Nephron (organoid): Measurements from ENCODE around the gene SETD4.

Experiments used
- H3K27ac Mint-ChIP-seq, 3 experiments: 2 replicates each; pipeline ENCODE4 v1.8.0; 2020; ENCODE audit warnings: mixed read lengths in 3 of 3, mild to moderate bottlenecking in 2 of 3, moderate library complexity in 1 of 3
- H3K27me3 Mint-ChIP-seq: 2 replicates; pipeline ENCODE4 v1.8.0; 2021; ENCODE audit warnings: low read depth, mild to moderate bottlenecking, moderate library complexity, mixed read lengths
- H3K36me3 Mint-ChIP-seq: 2 replicates; pipeline ENCODE4 v1.8.0; 2020; ENCODE audit warnings: low read depth, mixed read lengths
- H3K4me1 Mint-ChIP-seq: 2 replicates; pipeline ENCODE4 v1.8.0; 2020; ENCODE audit warnings: mixed read lengths
- H3K4me3 Mint-ChIP-seq, 3 experiments: 2 replicates each; pipeline ENCODE4 v1.8.0; 2020; ENCODE audit warnings: mild to moderate bottlenecking in 3 of 3, mixed read lengths in 3 of 3, moderate library complexity in 2 of 3
- H3K9me3 Mint-ChIP-seq: 2 replicates; pipeline ENCODE4 v1.8.0; 2020; ENCODE audit warnings: mixed read lengths
- TF ChIP-seq, protein P1 (sequence below), 3 experiments: fragments of 200-600 bp; sonication (generic); IDR thresholded peaks; one replicate each; pipeline ENCODE4 v1.5.0; 2021; ENCODE audit warnings: antibody characterized with exemption in 3 of 3; ENCODE audit not compliant: unreplicated experiment in 3 of 3

Gene SETD4

DNA sequence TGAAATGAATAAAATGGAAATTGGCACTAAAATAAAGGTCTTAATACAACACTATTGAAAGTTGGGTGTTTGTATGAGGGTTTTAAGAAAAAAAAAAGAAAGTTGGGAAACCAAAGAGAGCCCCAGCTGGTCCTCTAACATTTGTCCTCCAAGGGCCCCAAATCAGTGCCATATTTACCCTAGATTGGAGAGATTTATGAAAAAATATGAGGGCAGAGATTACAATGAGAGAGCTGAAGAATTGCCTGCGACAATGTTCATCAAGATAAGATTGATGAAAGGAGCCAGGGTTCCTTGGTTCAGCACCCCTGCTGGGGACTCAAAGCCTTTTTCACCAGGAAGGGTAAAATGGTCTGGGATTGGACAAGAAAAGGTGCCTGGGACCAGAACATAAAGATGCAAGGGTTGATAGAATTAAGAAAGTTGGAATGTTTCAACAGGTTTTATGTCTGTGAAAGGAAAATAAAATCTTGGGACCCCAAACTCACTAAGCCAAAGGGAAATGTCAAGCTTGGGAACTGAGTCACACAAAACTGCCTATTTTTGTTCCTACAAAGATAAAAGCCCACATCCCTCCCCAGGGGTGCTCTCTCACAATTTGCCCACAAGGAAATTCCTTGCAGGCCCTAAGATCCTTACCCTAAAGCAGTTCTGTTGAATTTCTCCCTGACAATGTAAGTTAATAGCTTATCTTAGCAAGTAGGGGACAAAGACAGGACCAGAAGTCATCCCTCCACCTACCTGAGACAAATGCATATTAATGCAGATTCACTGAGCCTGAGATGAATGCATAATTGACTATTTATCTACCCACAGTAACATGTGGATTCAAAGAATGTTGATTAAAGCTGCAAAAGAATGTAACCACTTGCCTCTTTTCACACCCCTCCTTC is 36.3 kb upstream of the SETD4 start:
- Mint-ChIP-seq H3K27me3 (peaks cover 21% of the 10 kb centered on the region), H3K27ac (peak overlapping the region in 1 of 3 experiments; percentile 95), H3K9me3 (peaks cover 12% of the 10 kb centered on the region), H3K36me3 (peaks cover 6% of the 10 kb centered on the region), H3K4me3 (no peak overlapping the region), H3K4me1 (no peaks in the 10 kb centered on the region)
- TF ChIP-seq, protein P1, sequence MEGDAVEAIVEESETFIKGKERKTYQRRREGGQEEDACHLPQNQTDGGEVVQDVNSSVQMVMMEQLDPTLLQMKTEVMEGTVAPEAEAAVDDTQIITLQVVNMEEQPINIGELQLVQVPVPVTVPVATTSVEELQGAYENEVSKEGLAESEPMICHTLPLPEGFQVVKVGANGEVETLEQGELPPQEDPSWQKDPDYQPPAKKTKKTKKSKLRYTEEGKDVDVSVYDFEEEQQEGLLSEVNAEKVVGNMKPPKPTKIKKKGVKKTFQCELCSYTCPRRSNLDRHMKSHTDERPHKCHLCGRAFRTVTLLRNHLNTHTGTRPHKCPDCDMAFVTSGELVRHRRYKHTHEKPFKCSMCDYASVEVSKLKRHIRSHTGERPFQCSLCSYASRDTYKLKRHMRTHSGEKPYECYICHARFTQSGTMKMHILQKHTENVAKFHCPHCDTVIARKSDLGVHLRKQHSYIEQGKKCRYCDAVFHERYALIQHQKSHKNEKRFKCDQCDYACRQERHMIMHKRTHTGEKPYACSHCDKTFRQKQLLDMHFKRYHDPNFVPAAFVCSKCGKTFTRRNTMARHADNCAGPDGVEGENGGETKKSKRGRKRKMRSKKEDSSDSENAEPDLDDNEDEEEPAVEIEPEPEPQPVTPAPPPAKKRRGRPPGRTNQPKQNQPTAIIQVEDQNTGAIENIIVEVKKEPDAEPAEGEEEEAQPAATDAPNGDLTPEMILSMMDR (IDR thresholded peaks at IDR 0.05; ENCODE audit: unreplicated experiment in 3 of 3): no peak

DNA sequence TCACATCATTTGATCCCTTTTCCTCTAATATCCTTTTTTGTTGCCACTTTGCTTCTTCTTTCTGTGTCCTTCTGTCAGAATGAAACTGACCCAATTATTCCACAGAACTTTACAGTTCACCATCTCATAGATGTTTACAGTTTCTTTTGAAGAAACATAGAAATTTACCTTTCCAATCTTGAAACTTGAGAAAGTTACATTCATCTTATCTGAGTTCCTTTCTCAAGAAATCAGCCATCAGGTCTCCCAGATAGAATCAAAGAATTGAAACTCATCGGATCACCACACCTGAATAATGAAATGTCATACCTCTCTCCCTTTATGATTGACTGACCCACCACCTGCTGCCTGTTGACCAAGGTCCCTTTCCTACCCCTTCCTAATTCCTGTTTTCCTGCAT is 33.2 kb upstream of the SETD4 start:
- H3K4me3 Mint-ChIP-seq: no peak overlapping the region
- H3K36me3 Mint-ChIP-seq: peaks cover 6% of the 10 kb centered on the region
- no peaks in the 10 kb centered on the region for H3K4me1 Mint-ChIP-seq

DNA sequence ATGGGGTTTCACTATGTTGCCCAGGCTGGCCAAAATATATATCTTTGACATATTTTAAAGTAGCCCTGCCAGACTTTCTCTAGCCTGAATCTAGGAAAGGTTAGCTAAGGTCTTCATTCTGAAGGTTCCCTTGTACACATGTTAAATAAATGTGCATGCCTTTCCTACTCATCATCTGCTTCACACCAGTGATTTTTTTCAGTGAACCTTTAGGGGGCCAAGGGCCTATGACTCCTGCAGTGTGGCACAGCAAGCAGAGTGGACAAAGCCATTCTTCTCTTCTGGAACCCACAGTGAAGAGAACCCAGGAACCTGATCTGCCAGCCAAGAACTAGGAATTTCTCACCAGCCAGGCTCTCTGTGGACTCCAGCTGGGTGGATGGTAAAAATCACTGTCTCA is 32.4 kb upstream of the SETD4 start:
- Mint-ChIP-seq H3K36me3 (peaks cover 6% of the 10 kb centered on the region), H3K9me3 (peaks cover 12% of the 10 kb centered on the region), H3K27me3 (no peaks in the 10 kb centered on the region), H3K4me3 (no peak overlapping the region), H3K27ac (no peak overlapping the region), H3K4me1 (peaks cover 3% of the 10 kb centered on the region)
- TF ChIP-seq, protein P1 (IDR thresholded peaks at IDR 0.05; ENCODE audit: unreplicated experiment in 3 of 3): no peak

More for the DNA sequence above, 33.2 kb upstream of the SETD4 start:
- Mint-ChIP-seq H3K27me3 (no peaks in the 10 kb centered on the region), H3K27ac (no peak overlapping the region), H3K9me3 (peaks cover 12% of the 10 kb centered on the region)
- TF ChIP-seq, protein P1 (IDR thresholded peaks at IDR 0.05; ENCODE audit: unreplicated experiment in 3 of 3): no peak

DNA sequence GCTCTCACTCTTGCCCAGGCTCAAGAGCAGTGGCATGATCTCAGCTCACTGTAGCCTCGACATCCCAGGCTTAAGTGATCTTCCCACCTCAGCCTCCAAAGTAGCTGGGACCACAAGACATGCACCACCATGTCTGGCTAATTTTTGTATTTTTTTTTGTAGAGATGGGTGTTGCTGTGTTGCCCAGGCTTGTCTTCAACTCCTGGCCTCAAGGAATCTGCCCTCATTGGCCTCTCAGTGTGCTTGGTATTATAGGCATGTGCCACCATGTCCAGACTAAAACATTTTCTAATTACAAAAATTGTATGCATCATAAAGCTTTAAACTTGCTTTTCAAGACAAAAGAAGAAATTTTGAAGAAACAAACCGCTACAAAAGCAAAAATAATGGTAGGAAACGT is 29.6 kb upstream of the SETD4 start:
- TF ChIP-seq, protein P1 (IDR thresholded peaks at IDR 0.05; ENCODE audit: unreplicated experiment in 3 of 3): no peak
- H3K4me3 Mint-ChIP-seq: no peak overlapping the region
- peaks cover 6% of the 10 kb centered on the region for H3K36me3 Mint-ChIP-seq
- H3K9me3 Mint-ChIP-seq: peaks cover 6% of the 10 kb centered on the region
- H3K27me3 Mint-ChIP-seq: no peaks in the 10 kb centered on the region
- H3K4me1 Mint-ChIP-seq: peaks cover 10% of the 10 kb centered on the region
- no peak overlapping the region for H3K27ac Mint-ChIP-seq

DNA sequence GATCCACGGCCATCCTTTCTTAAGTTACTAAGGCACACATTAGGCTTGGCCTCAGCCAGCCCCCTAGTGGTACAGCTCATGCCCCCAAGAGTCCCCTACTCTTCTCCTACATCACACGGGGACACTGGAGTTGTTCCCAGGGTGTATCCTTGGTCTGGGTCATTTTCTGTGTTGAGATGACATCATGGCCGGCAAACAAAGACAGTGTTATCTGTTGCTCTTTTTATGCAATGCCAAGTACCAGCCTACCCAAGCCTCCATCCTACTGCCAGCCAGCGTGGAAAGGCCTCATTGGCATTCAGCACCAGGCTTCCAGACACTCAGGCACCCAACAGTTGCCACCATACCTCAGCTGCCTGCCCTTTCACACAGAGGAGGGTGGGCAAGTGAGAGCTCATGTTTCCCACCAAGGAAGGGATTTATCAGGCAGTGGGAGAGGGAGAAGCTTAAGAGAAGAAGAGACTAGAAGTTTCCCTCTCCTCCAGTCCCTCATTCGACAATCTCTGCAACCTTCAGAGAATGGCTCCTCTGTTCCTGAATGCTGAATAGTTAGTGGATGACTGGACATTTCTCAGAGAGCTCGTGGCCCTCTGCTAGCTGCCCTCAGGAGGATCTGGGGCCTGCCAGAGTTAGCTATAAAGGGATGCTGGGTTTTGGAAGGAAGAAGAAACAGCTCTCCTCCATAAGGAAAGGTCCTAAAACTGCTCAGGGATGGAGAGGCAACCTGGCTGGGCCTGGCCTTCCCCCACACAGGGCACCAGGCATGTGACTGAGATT is 27.2 kb upstream of the SETD4 start:
- no peaks in the 10 kb centered on the region for H3K9me3 Mint-ChIP-seq

More for the DNA sequence above, 27.2 kb upstream of the SETD4 start:
- Mint-ChIP-seq H3K4me1 (peaks cover 10% of the 10 kb centered on the region), H3K27ac (peak overlapping the region in 1 of 3 experiments; percentile 62), H3K4me3 (no peak overlapping the region), H3K27me3 (no peaks in the 10 kb centered on the region), H3K36me3 (no peaks in the 10 kb centered on the region)
- TF ChIP-seq, protein P1 (IDR thresholded peaks at IDR 0.05; ENCODE audit: unreplicated experiment in 3 of 3): no peak
